GM08714 (cell line): ENCODE results near the gene PUS3.

Experiments used
- H3K4me3 ChIP-seq: fragments of 200-500 bp; sonication (Bioruptor generic); 2 replicates; pipeline ENCODE4 v1.5.1; 2014; ENCODE audit warnings: mild to moderate bottlenecking, low read length, inconsistent platforms
- ZNF274 ChIP-seq: IDR thresholded peaks from 2 replicates; pipeline ENCODE4 v1.6.1; 2012; ENCODE audit warnings: mild to moderate bottlenecking, low read depth, low read length

PUS3 gene

GRCh38 chr11:125902927-125903710, at the start of gene PUS3:
TSS of gene PUS3 (minus strand) at chr11:125903206. CDS start at chr11:125896284, 6,922 bp downstream.
- no peak for TF ChIP-seq ZNF274
- peak within 1 kb of the TSS; percentile 99 for H3K4me3 ChIP-seq

DNA sequence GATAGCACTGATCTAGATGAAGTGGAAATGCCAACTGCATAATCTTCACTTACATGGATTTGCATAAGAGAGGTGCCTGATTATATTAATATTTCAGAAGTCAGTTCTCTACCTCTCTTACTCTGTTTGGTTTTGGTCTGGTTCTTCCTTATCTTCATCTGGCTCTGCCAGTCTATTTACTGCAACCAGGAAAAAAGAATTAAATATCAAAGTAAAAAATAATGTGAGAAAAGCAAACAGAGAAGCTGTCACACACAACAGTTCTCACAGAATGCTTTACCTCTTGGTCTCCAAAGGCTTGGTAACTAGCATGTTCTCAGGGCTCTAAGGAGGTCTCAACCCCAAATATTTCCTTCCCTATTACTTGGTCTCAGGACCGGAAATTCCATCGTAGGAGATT, 49.6 kb upstream of the PUS3 start:
- TF ChIP-seq ZNF274, result no peak
- H3K4me3 ChIP-seq, result no peak overlapping the region

- no peak for TF ChIP-seq ZNF274
These were observed 48.7 kb upstream of the PUS3 start for GRCh38 chr11:125951731-125952130.

DNA sequence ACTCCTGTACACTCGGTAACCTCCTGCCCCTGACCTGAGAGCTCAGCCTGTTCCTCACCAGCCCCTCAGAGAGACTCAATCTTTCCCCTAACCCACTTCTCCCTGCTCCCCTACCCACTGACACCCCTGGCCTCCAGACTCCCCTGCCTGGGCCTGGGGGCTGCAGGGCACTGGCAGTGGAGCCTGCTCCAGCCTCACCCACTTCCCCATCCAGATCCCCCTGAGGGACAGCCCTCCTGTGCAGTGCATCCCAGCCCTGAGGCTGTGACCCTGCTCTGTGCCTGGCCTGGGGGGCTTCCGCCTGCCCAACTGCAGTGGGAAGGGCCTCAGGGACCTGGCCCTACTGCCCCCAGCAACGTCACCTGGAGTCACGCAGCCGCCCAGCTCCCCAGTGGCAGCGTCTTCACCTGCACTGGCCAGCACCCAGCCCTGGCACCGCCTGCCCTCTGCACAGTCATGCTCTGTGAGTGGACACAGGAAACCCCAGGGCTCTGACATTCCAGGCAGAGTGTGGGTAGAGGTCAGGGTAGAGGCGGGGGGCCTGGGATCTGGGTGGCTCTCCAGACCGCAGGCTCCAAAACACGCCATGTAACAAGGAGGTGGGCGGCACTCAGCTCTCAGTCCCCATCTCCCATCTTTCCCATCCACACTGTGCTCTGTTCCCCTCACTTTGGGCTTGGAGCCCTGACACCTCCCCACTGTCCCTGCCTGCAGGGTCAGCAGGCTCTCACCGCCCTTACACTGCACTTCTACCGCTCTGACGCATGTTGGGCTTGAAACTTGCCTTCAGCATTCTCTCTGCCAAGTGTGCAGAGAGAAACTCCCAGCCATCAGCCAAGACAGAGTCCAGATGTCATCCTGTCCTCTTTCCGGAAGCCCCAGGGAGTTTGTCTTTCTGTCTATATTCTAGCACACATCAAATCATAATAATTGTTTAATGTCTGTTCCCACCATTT, 48.0 kb upstream of the PUS3 start:
- H3K4me3 ChIP-seq, result no peak overlapping the region
- no peak for TF ChIP-seq ZNF274

More at GRCh38 chr11:125951731-125952130, 48.7 kb upstream of the PUS3 start:
- H3K4me3 ChIP-seq, result no peak overlapping the region

DNA sequence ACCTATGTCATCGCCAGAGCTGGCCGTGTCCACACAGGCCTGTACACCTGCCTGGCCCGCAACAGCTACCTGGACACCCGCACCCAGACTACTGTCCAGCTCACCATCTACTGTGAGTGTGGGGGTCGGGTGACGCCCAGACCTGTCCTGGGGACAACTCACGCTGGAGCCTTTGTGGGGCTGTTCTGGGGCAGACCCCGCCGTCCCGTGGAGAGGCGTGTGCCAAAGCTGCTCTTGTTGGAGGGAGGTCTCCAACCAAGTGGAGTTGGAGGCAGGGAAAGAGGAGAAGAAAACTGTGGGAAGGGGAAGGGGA, 47.1 kb upstream of the PUS3 start:
- no peak overlapping the region for H3K4me3 ChIP-seq
- TF ChIP-seq ZNF274, result no peak

DNA sequence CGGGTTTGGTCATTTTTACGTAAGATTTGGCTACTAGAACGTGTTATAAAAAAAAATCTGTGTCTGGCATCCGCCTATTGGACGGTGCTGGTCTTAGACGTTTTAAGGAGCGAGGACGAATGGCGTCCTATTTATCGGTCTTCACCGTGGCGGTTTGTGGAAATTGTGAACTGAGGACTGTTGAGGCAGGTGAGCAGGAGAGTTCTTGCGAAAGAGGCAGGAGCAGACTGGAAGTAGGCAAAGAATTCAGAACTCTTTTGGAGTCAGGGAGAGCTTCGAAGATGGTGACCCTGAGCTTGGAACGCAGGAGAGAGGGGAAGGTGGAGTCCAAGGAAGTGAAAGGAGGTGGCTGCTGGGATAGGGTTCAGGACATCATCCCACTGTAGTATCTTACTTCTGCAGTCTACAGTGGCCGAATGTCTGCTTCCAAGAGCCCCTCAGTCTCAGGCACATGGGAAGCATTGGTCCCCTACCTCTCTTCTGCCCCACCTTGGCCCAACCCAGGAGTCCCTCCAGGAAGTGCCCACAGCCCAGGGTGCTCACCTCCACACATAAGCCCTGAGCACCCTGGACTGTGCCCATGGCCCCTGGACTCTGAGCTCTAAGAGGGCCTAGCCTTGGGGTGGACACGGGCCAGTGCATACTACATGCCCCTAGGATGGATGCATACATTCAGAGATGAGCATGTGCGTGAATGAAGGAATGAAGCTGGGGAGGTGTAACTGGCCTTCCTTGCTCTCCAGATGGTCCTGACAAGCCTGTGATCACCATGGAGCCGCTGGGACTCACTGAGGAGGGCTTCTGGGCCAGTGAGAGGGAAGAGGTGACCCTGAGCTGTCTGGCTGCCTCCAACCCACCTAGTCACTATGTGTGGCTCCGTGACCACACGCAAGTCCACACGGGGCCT, 46.5 kb upstream of the PUS3 start:
- no peak for TF ChIP-seq ZNF274

DNA sequence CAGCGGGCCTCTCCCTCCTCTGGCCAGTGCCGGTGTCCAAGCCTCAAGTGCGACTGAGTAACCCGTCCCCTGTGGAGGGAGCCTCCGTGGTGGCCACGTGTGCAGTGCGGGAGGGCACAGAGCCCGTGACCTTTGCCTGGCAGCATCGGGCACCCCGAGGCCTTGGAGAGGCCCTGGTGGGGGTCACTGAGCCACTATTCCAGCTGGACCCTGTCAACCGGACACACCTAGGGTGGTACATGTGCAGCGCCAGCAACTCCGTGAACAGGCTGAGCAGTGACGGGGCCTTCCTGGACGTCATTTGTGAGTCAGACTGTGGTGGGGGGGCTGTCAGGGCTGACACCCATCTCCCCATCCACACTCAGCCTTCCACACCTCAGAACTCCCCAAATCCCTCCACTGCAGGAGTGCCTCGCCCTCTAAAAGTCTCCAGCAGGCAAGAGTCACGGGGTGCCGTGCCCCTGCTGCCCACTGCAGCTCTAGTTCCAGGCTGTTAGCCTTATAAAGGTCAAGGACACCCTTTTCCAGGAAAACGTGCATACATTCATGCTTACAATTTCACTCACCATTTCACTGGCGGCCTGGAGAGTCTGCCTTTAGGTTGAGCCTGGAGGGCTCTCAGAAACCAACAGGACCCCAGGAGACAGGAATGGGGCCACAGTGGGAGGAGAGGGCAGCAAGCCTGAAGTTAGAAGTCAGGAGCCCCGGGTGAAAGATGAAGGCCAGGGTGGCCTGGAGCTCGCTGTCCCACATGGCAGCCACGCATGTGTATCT, 45.5 kb upstream of the PUS3 start:
- H3K4me3 ChIP-seq, result no peak overlapping the region
- TF ChIP-seq ZNF274, result no peak

More for the DNA sequence above, 46.5 kb upstream of the PUS3 start:
- no peak overlapping the region for H3K4me3 ChIP-seq

GRCh38 chr11:125947419-125948277, 44.6 kb upstream of the PUS3 start:
- no peak overlapping the region for H3K4me3 ChIP-seq
- TF ChIP-seq ZNF274, result no peak

GRCh38 chr11:125946712-125947418, 43.9 kb upstream of the PUS3 start:
- no peak for TF ChIP-seq ZNF274
- H3K4me3 ChIP-seq, result no peak overlapping the region

DNA sequence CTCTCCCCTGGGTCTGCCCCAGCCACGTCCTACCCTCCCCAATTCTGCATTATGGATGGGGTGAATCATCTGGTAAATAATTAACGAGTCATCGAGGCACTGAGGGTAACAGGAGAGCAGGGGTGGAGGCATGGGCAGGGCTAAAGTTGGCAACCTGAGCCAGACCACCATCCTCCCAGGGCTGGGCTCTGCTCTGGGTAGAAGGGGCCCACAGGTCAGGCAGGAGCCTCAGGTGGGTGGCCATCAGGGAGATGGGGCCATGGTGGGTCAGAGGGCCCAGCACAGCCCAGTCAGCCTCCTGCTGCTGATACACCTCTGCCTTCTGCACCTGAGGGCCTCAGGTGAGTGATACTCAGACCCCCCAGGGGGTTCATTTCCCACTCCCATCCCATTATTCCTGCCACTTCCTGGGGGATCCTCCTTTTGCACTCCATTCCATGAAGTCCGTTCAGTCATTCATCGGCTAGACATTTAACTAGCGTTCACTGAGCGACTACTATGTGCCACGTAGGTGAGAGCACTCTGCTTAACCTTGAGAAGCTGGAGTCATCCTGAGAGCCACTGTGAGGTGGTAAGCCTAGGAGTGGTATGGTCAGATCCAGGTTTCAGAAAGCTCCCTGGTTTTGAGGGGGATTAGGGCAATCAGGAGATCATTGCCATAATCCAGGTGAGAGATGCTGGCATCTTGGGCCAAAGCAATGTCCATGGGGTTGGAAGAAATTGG, 43.0 kb upstream of the PUS3 start, which contains the start of gene VSIG10L2:
Gene VSIG10L2, plus strand, starts transcription at position 248 of the 724 bp plus-strand sequence. Its CDS starts 12 bp downstream, at position 260.
- H3K4me3 ChIP-seq, result no peak within 1 kb of the TSS
- no peak for TF ChIP-seq ZNF274
